HG02870 (cell line): ENCODE measurements around the gene MRPS27.
"Not testable (repeated sequence)": the region's sequence is repeated elsewhere in the genome, so short reads cannot be mapped to it uniquely, and the experiment has no call there.

ENCODE experiments used
- ATAC-seq: cut with Tn5 transposase; IDR thresholded peaks from one replicate; pipeline ENCODE4 v1.9.1; 2021; ENCODE audit warnings: mild to moderate bottlenecking, moderate library complexity; ENCODE audit not compliant: unreplicated experiment

MRPS27 gene

GRCh38 chr5:72326306-72326649 is 6.2 kb upstream of the MRPS27 start:
- no peak for ATAC-seq

- no peak for ATAC-seq
Measured at GRCh38 chr5:72325566-72326305, 5.7 kb upstream of the MRPS27 start.

- no peak for ATAC-seq
Measured at GRCh38 chr5:72324189-72324825, 4.3 kb upstream of the MRPS27 start.

DNA sequence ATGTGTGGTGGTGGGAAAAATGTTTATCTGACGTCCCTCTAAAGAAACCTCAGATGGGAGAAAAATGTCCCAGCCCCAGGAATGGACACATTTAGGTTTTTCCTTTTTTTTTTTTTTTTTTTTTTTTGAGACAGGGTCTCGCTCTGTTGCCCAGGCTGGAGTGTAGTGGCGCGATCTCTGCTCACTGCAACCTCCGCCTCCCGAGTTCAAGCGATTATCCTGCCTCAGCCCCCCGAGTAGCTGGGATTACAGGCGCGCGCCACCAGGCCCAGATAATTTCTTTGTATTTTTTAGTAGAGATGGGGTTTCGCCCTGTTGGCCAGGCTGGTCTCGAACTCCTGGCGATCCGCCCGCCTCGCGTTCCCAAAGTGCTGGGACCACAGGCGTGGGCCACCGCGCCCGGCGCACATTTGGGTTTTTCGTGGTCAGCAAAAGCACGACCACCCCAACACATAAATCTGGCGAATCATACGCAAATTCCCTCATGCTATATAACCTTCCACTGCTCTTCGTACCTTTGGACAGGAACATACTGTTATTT is 535 bp downstream of the MRPS27 start:
- ATAC-seq, result not testable (repeated sequence)

GRCh38 chr5:72314571-72315172 is 5.4 kb downstream of the MRPS27 start:
- no peak for ATAC-seq

GRCh38 chr5:72313141-72313540 is 6.9 kb downstream of the MRPS27 start:
- ATAC-seq, result no peak

DNA sequence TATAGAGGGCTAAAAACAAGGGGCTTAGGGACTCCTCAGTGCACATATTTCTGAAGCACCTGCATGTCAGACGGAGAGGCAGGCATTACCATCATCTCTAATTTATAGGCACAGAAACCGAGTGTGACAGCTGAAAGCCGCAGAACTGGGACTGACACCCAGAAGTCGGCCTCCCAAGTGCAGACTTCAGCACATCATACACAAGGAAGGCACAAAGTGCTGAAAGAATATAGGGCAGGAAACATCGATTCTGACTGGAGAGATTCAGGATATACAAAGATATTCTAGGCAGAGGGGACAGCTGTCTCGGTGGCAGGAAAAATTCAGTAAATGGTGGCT is 11.2 kb downstream of the MRPS27 start:
- no peak for ATAC-seq

DNA sequence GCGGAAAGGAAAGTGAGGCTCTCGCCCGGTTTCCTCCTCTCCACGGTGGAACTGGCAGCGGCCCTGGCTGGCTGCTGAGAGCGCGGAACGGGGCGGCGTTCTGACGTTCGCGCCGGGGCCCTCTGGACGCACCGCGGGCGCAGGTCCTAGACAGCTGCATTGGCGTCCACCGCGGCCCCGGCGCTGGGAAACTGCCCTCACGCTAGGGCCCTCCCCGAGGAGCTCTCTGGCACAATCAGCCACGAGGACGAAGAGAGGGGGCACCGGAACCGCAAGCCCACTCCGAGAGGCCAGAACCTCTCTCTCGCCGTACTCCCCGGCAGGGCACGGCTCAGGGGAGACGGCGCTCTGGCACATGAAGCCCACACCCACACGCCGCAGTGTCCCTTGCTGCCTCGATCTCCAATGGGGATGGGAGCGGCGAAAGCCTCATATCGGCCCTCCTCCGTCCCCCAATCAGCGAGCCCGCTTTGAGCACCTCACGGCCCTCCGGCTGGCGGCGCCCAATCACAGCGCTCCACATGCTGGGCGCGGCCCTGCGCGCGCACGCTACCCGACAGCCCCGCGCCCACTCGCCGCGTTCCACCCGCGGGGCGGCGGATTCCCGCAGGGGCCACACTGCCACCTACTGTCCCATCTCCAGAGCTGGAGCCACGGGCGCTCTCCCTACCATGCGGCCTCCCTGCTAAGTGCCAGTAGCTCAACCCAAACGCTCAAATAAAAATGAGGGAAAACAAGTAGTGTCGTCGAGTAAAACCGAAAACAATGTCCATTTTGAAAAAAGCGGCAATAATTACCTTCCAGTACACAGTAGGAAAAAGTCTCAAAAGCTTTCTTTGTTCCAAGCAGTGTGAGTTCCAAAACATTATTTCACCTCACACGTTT is 11.8 kb downstream of the MRPS27 start:
- peak; percentile 89 for ATAC-seq

DNA sequence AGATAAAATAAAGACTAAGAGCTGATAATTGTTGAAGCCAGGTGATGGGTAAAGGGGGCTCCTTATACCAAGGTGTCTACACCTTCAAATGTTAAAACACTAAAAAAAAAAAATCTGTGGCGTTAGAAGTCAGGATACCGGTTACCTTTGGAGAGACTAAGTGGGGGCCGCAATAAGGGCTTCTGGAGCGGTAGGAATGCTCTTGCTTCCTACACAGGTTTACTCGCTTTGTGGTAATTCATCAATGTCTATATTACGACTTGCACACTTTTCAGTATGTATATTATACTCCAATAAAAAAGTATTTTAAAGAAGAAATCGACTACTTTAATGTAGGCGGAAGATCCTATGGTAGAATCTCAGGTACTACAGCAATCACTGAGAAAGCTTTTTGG is 12.5 kb downstream of the MRPS27 start:
- ATAC-seq, result no peak

DNA sequence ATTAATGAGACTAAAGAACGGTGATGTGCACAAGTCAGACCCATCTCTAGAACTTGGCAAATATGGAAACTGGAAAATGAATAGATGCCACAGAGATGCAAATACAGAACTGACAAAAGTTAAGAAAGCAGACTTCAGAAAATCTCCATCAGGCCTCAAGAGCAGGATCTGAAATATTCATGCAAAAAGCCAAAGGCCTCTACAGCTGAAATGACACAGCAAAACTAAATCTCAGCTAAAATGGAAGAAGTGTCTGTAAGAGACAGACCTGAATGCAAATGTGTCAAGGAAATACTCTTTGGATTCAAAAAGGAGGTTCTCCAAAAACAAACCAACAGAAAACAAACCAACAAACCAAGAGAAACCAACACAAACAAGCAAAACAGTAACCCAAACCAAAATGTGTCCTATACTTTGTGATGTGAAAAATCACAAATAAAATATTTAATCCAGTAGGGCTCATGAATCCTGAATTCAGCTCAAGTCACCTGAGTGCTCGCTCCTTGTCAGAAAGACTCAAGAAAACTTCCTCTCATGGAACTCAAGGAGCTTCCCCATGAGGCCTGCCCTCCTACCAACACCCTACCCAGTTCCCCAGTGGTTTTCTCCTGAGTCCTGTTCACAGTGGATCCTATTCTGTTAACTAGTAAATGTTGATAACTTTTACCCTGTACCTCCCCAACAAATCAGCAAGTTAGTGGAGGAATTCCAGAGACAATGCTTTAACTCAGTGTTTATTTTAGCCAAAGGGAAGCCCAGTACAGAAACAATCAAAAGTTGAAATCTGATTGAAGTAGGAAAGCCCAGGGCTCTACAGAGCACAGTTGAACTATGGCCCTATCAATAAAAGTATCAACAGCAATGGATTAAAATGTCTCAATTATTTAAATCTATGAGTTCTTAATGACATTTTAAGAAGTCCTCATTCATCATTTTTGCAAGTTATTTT is 14.6 kb downstream of the MRPS27 start:
- peak; percentile 19 for ATAC-seq

- no peak for ATAC-seq
Measured at GRCh38 chr5:72302171-72302570, 17.9 kb downstream of the MRPS27 start.

DNA sequence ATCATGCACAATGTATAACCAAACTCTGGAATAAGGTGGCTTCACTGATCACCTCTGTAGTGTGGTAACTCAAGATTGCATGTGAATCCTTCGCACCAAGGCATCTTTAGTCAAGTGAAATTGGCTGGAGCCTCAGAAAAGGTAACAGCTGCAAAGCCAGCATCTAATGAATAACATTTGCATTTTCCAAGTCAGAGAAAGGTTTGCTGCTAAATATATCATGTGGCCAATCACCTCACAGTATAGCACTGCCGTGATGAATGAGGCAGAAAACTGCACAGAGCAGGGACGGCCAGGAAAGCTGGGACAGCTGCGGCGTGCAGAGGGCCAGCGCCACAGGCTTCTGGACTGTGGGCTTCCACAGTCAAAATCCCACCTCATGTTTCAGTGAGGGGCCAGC is 18.5 kb downstream of the MRPS27 start:
- peak; percentile 61 for ATAC-seq

DNA sequence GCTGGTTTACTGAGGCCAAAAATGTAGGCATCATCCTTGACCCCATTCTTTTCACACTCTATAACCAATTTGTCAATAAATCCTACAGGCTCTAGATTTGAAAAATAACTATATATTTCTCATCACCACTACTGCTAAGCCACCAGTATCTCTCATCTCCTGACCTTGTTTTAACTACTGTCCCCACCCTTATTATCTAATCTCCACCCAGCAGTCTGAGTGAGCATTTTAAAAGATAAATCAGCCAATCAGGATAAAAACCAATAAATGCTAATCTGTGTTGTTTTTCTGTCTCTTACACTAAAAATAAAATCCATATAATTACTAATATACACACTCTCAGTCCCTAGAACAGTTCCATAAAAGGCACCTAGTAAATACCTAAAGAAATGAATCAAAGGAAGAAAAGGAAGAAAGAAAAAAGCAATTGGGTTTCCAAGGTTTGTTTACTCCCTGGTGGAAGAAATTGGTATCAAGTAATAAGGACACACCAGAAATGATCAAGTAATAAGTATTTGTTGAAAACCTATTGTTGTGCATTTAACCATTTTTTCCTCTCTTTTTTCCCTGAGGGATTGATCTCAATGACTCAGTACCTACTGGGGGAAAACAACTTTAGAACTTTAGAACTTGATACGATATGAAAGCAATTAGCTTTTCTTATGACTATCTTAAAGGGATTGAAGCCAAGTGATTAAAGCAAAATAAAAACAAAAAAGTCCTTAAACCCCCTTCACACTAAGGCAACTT is 19.3 kb downstream of the MRPS27 start:
- ATAC-seq, result no peak

DNA sequence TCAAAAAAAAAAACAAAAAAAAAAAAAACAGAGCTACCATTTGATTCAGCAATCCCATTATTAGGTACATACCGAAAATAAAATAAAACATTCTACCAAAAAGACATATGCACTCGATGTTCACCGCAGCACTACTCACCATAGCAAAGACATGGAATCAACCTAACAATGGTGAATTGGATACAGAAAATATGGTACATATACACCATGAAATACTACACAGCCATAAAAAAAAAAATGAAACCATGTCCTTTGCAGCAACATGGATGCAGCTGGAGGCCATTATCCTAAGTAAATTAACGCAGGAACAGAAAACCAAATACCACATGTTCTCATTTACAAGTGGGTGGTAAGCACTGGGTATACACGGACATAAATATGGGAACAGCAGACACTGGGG is 21.3 kb downstream of the MRPS27 start:
- no peak for ATAC-seq

DNA sequence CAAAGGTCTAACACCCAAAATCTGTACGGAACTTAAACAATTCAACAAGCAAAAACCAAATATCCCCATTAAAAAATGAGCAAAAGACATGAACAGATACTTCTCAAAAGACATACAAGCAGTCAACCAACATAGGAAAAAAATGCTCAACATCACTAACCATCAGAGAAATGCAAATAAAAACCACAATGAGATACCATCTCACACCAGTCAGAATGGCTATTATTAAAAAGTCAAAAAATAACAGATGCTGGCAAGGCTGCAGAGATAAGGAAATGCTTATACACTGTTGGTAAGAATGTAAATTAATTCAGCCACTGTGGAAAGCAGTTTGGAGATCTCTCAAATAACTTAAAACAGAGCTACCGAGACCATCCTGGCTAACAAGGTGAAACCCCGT is 21.9 kb downstream of the MRPS27 start:
- ATAC-seq, result not testable (repeated sequence)

GRCh38 chr5:72296256-72296655 is 23.8 kb downstream of the MRPS27 start:
- no peak for ATAC-seq

- ATAC-seq, result no peak
Measured at GRCh38 chr5:72295539-72295938, 24.5 kb downstream of the MRPS27 start.

DNA sequence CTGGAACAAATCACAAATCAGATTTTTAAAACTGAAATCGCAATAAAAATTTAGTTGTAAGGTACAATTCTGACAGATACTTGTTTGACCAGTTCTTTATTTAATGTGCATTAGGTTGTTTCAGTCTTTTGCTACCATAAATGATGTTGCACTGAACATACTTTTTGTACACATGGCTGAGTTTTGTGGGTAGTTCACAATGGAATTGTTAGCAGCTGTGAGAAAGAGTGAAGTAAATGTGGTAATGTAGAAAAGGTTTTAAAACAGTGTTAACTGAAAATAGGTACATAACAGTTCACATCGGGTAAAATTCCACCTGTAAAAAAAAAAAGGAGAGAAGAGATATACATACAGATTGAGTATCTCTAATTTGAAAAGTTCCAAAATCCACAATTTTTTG is 25.6 kb downstream of the MRPS27 start:
- no peak for ATAC-seq

DNA sequence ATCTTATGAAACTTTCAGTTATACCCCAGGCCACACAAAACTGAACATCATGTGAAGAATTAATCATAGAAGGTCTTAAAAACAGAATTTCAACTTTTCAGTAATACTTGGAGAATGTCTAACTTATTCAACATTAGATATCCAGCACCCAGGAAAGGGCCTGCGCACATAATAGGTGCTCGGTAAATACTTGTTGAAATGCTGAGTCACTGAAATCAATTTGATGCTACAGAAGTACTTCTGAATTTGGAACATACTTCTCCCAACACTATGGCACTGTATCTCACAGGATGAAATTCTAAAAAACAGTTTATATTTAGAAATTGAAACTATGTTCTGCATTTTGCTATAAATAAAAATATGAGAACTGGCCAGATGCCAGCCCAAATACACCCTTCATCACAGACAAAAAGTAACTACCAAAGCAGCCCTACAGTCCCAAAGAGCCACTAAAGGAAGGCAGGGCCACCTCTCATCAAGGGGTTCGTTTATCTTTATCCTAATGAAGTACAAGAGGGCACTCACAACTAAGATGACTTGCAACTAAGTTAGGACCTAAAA is 26.5 kb downstream of the MRPS27 start:
- ATAC-seq, result no peak
